IgD-negative memory B cell (primary cell): Measurements from ENCODE around the gene MCC. TPM values are rescaled to one million over a fixed set of nuclear protein-coding genes. Genes with fewer than 3 reads are reported as not detected.

Experiments used
- H3K27ac Mint-ChIP-seq, 3 donors: one replicate each; pipeline ENCODE4 v1.8.0; 2020 to 2022; ENCODE audit warnings: mild to moderate bottlenecking in 3 of 3, mixed read lengths in 3 of 3, moderate library complexity in 1 of 3
- H3K27me3 Mint-ChIP-seq: one replicate; pipeline ENCODE4 v1.8.0; 2021; ENCODE audit warnings: mixed read lengths
- H3K36me3 Mint-ChIP-seq: one replicate; pipeline ENCODE4 v1.8.0; 2020; ENCODE audit warnings: mild to moderate bottlenecking, mixed read lengths
- H3K4me1 Mint-ChIP-seq, 3 donors: one replicate each; pipeline ENCODE4 v1.8.0; 2020 to 2022; ENCODE audit warnings: mixed read lengths in 3 of 3, mild to moderate bottlenecking in 1 of 3
- H3K4me3 Mint-ChIP-seq, 4 donors: one replicate each; pipeline ENCODE4 v1.8.0; 2020 to 2022; ENCODE audit warnings: mild to moderate bottlenecking in 4 of 4, mixed read lengths in 4 of 4, moderate library complexity in 3 of 4
- H3K9me3 Mint-ChIP-seq, 3 donors: one replicate each; pipeline ENCODE4 v1.8.0; 2020 to 2021; ENCODE audit warnings: mixed read lengths in 3 of 3, mild to moderate bottlenecking in 1 of 3
- polyA plus RNA-seq: library from polyadenylated mRNA; unstranded; fragments of 300-500 nt; fragmentation: Illumina TruSeq; gene quantifications from one replicate; pipeline ENCODE4 v1.2.3, GENCODE V29; 2021

Gene MCC
- polyA plus RNA-seq, 1 donor from 2014 or later, result 0.40 TPM

DNA sequence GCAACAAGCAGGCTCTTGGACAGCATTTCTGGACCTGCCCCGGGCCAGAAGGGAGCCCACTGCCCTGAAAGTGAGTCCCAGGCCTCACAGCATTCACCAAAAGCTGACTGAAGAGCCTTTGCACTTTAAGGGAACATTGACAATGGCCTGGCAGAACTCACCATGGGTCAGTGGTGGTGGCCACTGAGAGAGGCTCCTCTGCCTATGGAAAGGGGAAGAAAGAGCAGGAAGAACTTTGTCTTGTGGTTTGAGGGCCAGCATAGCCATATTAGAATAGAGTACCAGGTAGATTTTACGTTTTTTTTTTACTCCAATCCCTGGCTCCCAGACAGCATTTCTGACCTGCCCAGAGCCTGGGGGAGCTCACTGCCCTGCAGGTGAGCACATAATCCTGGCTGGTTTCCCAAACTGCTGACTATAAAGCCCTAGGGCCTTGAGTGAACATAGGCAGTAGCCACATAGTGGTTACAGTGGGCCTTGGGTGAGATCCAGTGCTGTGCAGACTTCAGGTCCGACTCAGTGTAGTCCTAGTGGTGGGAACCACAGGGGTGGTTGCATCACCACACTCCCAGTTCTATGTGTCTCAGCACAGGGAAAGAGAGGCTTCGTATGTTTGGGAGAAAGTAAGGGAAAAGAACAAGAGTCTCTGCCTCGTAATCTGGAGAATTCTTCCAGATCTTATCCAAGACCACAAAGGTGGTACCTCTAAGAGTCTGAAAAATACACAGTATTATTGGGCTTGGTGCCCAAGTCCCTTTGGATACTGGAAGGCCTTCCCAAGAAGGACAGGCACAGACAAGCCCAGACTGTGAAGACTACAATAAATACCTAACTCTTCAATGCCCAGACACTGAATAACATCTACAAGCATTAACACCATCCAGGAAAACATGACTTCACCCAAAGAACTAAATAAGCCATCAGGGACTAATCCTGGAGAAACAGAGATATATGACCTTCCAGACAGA is 143.0 kb downstream of the MCC start:
- peaks cover 9% of the 10 kb centered on the region for H3K27me3 Mint-ChIP-seq
- peaks cover 0 to 1% (median 0%) of the 10 kb centered on the region in 3 donors for H3K9me3 Mint-ChIP-seq
- no peak overlapping the region for H3K4me3 Mint-ChIP-seq
- H3K4me1 Mint-ChIP-seq, result no peaks in the 10 kb centered on the region
- H3K27ac Mint-ChIP-seq, result no peak overlapping the region
- peaks cover 5% of the 10 kb centered on the region for H3K36me3 Mint-ChIP-seq

GRCh38 chr5:113343343-113343742 is 144.9 kb downstream of the MCC start:
- H3K36me3 Mint-ChIP-seq, result peaks cover 4% of the 10 kb centered on the region
- H3K27me3 Mint-ChIP-seq, result peaks cover 9% of the 10 kb centered on the region
- H3K9me3 Mint-ChIP-seq, result peaks cover 0 to 1% (median 0%) of the 10 kb centered on the region in 3 donors
- no peak overlapping the region for H3K4me3 Mint-ChIP-seq
- no peak overlapping the region for H3K27ac Mint-ChIP-seq
- no peaks in the 10 kb centered on the region for H3K4me1 Mint-ChIP-seq

GRCh38 chr5:113340537-113340936 is 147.7 kb downstream of the MCC start:
- Mint-ChIP-seq H3K4me1 (no peaks in the 10 kb centered on the region), H3K27ac (no peak overlapping the region), H3K27me3 (peaks cover 13% of the 10 kb centered on the region), H3K9me3 (peaks cover 0 to 1% (median 0%) of the 10 kb centered on the region in 3 donors), H3K36me3 (no peaks in the 10 kb centered on the region), H3K4me3 (no peak overlapping the region)

DNA sequence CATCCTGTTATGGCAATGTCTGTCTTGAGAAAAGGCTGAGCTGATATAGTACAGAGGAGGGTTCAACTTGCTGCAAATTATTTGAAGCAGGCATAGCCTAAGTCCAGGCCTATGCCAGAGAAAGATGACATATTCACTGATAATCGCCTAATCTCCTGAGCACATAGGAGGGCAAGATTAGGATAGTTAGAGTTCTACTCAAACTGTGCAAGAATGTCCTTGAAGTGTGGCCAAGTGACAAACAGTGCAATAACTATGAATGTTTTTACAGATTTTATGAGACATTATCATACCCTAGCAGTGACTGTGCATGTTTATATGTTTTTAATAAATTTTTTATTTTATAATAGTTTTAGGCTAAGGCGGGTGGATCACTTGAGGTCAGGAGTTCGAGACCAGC is 149.6 kb downstream of the MCC start:
- no peak overlapping the region for H3K27ac Mint-ChIP-seq
- H3K4me1 Mint-ChIP-seq, result no peaks in the 10 kb centered on the region
- peaks cover 0 to 1% (median 0%) of the 10 kb centered on the region in 3 donors for H3K9me3 Mint-ChIP-seq
- no peaks in the 10 kb centered on the region for H3K36me3 Mint-ChIP-seq
- peaks cover 7% of the 10 kb centered on the region for H3K27me3 Mint-ChIP-seq
- no peak overlapping the region for H3K4me3 Mint-ChIP-seq

DNA sequence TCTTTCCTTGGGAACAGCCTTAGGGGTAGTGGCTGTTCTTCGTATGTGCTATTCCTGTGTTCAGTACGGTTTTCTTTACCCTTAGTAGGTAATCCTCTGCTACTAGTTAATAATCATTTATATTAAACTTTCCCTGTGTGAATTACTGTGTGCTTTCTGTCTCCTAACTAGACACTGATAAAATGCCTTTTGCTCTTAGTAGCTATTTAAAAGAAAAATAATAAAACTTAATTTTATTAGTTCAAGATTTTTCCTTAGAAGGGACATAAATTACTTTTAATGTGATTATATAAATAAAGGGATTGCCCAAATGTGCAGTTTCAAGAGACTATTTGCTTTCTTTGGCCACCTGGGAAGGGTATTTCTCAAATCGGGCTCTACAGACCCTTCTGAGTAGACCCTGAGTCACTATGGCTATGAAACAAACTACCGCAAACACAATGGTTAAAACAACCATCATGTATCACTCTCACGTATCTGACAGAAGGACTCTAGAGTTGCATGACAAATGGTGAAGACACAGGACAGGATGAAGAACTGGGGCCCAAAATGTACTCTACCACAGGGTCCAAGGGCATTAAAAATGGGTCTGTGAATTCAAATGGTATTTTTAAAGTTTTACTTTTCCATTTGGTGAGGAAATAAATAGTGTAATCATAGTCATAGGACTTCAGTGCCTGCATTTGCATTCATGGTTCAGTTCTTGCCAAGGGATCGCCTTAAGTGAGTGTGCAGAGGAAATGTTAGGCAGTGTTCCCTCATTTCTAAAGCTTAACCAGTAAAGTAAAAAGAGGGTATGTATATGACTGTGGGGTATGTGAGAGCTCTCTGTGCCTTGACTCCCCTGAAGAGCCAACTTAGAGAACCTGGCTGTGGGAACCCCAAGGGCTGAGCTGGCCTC is 150.5 kb downstream of the MCC start:
- peaks cover 0 to 1% (median 0%) of the 10 kb centered on the region in 3 donors for H3K9me3 Mint-ChIP-seq
- H3K4me3 Mint-ChIP-seq, result no peak overlapping the region
- no peaks in the 10 kb centered on the region for H3K4me1 Mint-ChIP-seq
- peaks cover 7% of the 10 kb centered on the region for H3K27me3 Mint-ChIP-seq
- no peak overlapping the region for H3K27ac Mint-ChIP-seq
- H3K36me3 Mint-ChIP-seq, result no peaks in the 10 kb centered on the region

- H3K4me1 Mint-ChIP-seq, result no peaks in the 10 kb centered on the region
- no peaks in the 10 kb centered on the region for H3K36me3 Mint-ChIP-seq
- peaks cover 7% of the 10 kb centered on the region for H3K27me3 Mint-ChIP-seq
- no peak overlapping the region for H3K4me3 Mint-ChIP-seq
- no peak overlapping the region for H3K27ac Mint-ChIP-seq
- peaks cover 0 to 1% (median 0%) of the 10 kb centered on the region in 3 donors for H3K9me3 Mint-ChIP-seq
These were observed 151.3 kb downstream of the MCC start for GRCh38 chr5:113336975-113337374.

DNA sequence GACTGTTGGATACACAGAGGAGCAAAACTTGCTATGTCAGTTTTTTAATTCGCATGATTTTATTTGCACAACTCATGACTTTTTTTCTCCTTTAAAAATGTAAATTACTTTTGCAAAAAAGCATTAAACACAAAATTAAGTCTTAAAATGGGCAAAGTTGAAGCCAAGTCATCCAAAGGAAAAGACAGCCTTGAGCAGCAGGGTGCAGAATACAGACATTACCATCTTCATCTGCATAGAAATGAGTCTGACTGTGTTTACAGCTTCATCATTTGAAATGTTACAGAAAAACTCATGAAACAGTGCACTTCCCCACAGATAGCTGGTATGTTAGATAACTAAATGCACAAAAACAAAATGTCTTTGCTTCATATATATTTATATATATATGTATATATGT is 154.8 kb downstream of the MCC start:
- Mint-ChIP-seq H3K27me3 (peaks cover 7% of the 10 kb centered on the region), H3K9me3 (no peaks in the 10 kb centered on the region), H3K4me3 (no peak overlapping the region), H3K4me1 (peaks cover 7% of the 10 kb centered on the region in 3 donors), H3K27ac (no peak overlapping the region), H3K36me3 (no peaks in the 10 kb centered on the region)

- Mint-ChIP-seq H3K9me3 (no peaks in the 10 kb centered on the region), H3K27ac (no peak overlapping the region), H3K36me3 (no peaks in the 10 kb centered on the region), H3K27me3 (no peaks in the 10 kb centered on the region), H3K4me1 (peaks cover 7% of the 10 kb centered on the region in 3 donors), H3K4me3 (no peak overlapping the region)
These were observed 157.1 kb downstream of the MCC start for GRCh38 chr5:113331209-113331551.

- no peaks in the 10 kb centered on the region for H3K27me3 Mint-ChIP-seq
- H3K36me3 Mint-ChIP-seq, result no peaks in the 10 kb centered on the region
- H3K9me3 Mint-ChIP-seq, result no peaks in the 10 kb centered on the region
- H3K4me1 Mint-ChIP-seq, result peaks cover 7% of the 10 kb centered on the region in 3 donors
- peak overlapping the region in 1 of 3 donors; percentile 35 for H3K27ac Mint-ChIP-seq
- peak overlapping the region in 1 of 4 donors; percentile 65 for H3K4me3 Mint-ChIP-seq
These were observed 157.6 kb downstream of the MCC start for GRCh38 chr5:113330533-113331208.

DNA sequence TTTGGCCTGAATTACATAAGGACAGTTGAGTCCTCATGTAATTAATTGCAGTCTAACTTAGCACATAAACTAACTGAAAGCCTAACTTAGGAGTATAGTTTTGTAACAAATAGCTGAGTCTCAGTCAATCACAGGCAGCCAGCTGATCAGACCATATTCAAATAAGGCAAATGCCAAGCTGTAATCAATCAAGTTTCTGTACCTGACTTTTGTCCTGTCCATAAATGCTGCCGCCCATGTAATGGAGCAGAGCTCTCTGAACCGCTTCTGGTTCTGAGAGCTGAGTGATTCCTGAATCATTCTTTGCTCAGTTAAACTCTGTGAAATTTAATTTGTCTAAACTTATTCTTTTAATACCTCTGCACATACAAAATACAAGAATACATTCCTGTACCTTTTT is 158.3 kb downstream of the MCC start:
- Mint-ChIP-seq H3K27ac (no peak overlapping the region), H3K4me1 (peaks cover 7% of the 10 kb centered on the region in 3 donors), H3K36me3 (no peaks in the 10 kb centered on the region), H3K27me3 (no peaks in the 10 kb centered on the region), H3K4me3 (peak overlapping the region in 1 of 4 donors; percentile 65), H3K9me3 (no peaks in the 10 kb centered on the region)

DNA sequence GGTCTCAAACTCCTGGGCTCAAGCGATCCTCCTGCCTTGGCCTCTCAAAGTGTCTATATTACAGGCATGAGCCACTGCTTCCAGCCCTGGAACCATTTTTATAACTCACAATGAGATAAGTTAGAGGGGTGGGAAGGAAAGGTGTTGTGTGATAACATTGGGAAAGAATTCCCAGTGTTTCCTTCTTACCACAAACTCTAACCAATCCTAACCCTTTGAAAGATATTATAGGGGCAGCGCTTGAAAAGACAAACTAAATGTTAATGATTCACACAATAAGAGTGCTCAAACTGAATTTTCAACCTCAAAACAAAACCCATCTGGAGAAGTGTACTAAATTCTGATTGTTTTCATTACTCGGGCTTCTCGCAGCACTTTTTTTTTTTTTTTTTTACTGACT is 163.2 kb downstream of the MCC start:
- H3K4me1 Mint-ChIP-seq, result peaks cover 0 to 5% (median 0%) of the 10 kb centered on the region in 3 donors
- peaks cover 0 to 3% (median 0%) of the 10 kb centered on the region in 3 donors for H3K9me3 Mint-ChIP-seq
- H3K36me3 Mint-ChIP-seq, result peaks cover 3% of the 10 kb centered on the region
- no peak overlapping the region for H3K27ac Mint-ChIP-seq
- H3K4me3 Mint-ChIP-seq, result no peak overlapping the region
- H3K27me3 Mint-ChIP-seq, result peaks cover 1% of the 10 kb centered on the region

- Mint-ChIP-seq H3K27me3 (peaks cover 1% of the 10 kb centered on the region), H3K9me3 (peaks cover 0 to 3% (median 0%) of the 10 kb centered on the region in 3 donors), H3K27ac (no peak overlapping the region), H3K4me1 (peaks cover 0 to 5% (median 0%) of the 10 kb centered on the region in 3 donors), H3K36me3 (peaks cover 3% of the 10 kb centered on the region), H3K4me3 (peak overlapping the region in 1 of 4 donors; percentile 70)
These were observed 167.0 kb downstream of the MCC start for GRCh38 chr5:113321276-113321675.

DNA sequence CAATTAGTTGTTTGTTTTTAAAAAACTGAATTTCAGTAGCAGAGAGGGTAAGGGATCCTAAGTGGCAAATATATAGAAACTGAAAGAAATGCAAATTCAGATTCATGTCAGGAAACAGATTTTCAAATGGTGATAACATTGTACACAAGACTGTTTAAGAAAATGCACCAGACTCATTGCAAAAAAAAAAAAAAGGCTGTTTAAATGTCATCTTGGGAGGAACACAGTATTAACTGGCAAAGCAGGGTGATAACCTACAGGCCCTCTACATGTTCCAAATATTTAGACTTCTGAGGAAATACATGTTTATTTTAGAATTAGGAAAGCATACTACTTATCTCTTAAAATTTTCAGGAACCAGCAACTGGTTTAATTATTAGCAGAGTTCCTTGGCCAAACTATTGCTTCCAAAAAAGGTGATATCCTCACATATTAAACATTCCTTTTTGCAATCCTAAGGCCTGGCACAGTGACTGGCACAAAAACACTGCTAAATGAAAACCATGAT is 167.9 kb downstream of the MCC start:
- Mint-ChIP-seq H3K27me3 (peaks cover 1% of the 10 kb centered on the region), H3K4me1 (peaks cover 0 to 5% (median 0%) of the 10 kb centered on the region in 3 donors), H3K4me3 (no peak overlapping the region), H3K36me3 (peaks cover 3% of the 10 kb centered on the region), H3K27ac (no peak overlapping the region), H3K9me3 (peaks cover 0 to 3% (median 0%) of the 10 kb centered on the region in 3 donors)

DNA sequence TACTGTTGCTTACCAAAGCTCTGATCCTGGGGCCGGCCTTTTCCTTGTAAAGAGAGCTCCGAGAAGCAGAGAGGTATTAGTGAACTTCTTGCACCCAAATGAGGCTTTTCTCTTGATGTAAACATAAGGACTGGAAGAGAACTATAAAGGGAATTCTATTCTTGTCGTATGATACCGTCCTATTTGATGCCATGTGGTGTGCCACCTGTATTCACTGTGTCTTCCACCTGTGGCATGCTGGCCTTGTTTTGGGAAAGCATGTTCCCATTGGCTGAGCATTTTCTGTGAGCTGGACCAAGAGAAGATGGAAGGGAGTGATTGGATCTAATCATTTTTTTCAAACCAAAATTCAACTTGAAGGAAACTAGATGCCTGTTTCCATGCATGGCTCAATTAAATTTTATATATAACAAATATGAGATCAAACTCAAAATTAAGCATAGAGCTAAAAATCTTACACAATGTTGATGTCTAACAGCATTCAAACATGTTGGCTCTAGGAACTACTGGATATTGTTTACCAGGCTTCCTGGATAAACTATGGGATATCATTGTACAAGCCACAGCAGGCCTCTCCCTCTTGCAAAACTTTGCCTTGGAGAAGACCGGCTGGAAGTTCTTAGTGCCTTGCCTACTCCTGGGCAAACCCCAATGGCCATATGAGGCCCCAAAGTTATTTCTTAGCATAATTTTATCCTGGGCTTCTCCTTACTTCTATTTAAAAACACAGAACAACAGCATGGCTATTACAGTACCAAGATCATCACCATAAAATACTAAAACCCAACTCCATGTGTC is 168.8 kb downstream of the MCC start:
- H3K36me3 Mint-ChIP-seq, result peaks cover 3% of the 10 kb centered on the region
- H3K27me3 Mint-ChIP-seq, result peaks cover 1% of the 10 kb centered on the region
- no peak overlapping the region for H3K27ac Mint-ChIP-seq
- H3K4me3 Mint-ChIP-seq, result no peak overlapping the region
- H3K4me1 Mint-ChIP-seq, result peaks cover 0 to 5% (median 0%) of the 10 kb centered on the region in 3 donors
- peaks cover 0 to 3% (median 0%) of the 10 kb centered on the region in 3 donors for H3K9me3 Mint-ChIP-seq
